IMR-90 (cell line): ENCODE results near the gene GRK2. TPM values are rescaled to one million over a fixed set of nuclear protein-coding genes. Genes with fewer than 3 reads are reported as not detected.
A peak's percentile ranks its signal among the peaks of the same experiment; 100 is the strongest.

Source experiments
- ATAC-seq: fragments of 200-7000 bp; cut with Tn5 transposase; 2 replicates; pipeline ENCODE4 v1.9.1; 2020; ENCODE audit warnings: low read depth, mild to moderate bottlenecking, moderate library complexity
- BruUV-seq: library from RNA; stranded (reverse); fragments of 400-500 nt; replicated peaks from 2 replicates; lab custom pipeline; 2021; lab: Mats Ljungman, UMichigan
- CTCF ChIA-PET: fragments of 300-600 bp; formaldehyde crosslinking; extraction: SDS; loops from one replicate; lab custom pipeline; 2021; ENCODE audit warnings: antibody characterized with exemption; lab: Yijun Ruan, JAX
- POLR2A ChIA-PET: fragments of 300-600 bp; sonication (Branson Sonifier 250); formaldehyde crosslinking; loops from one replicate; lab custom pipeline; 2022; ENCODE audit warnings: antibody characterized with exemption; ENCODE audit not compliant: unreplicated experiment; lab: Charles Lee
- DNase-seq: peaks from one replicate; pipeline ENCODE4 v3.0.0; 2013
- H2AFZ ChIP-seq: replicated peaks from 2 replicates; pipeline ENCODE3; 2013; ENCODE audit warnings: low read length, mild to moderate bottlenecking; ENCODE audit not compliant: poor library complexity
- H2AK5ac ChIP-seq: 2 replicates; pipeline ENCODE4 v1.6.1; 2013; ENCODE audit warnings: low read depth, low read length, inconsistent platforms
- H2AK9ac ChIP-seq: replicated peaks from 2 replicates; pipeline ENCODE3; 2013; ENCODE audit warnings: mild to moderate bottlenecking, low read depth, low read length, moderate library complexity; ENCODE audit not compliant: poor library complexity
- H2BK120ac ChIP-seq: 2 replicates; pipeline ENCODE4 v1.6.1; 2013; ENCODE audit warnings: low read depth, low read length, inconsistent platforms
- H2BK15ac ChIP-seq: 3 replicates; pipeline ENCODE4 v1.6.1; 2013; ENCODE audit warnings: low read depth, low read length, inconsistent platforms
- H2BK20ac ChIP-seq: 2 replicates; pipeline ENCODE4 v1.6.1; 2013; ENCODE audit warnings: low read depth, mild to moderate bottlenecking, inconsistent platforms, low read length, moderate library complexity
- H2BK5ac ChIP-seq: 2 replicates; pipeline ENCODE4 v1.6.1; 2013; ENCODE audit warnings: mild to moderate bottlenecking, low read depth, low read length, inconsistent platforms; ENCODE audit not compliant: poor library complexity, severe bottlenecking
- H3K14ac ChIP-seq: replicated peaks from 2 replicates; pipeline ENCODE4 v1.6.1; 2013; ENCODE audit warnings: low read depth, low read length, inconsistent platforms
- H3K18ac ChIP-seq: 2 replicates; pipeline ENCODE4 v1.6.1; 2013; ENCODE audit warnings: low read depth, low read length, control low read depth
- H3K23ac ChIP-seq: 2 replicates; pipeline ENCODE4 v1.6.1; 2013; ENCODE audit warnings: low read depth, low read length, inconsistent platforms
- H3K27ac ChIP-seq: 2 replicates; pipeline ENCODE4 v1.5.1; 2013; ENCODE audit warnings: mild to moderate bottlenecking, control low read depth, low read length; ENCODE audit not compliant: insufficient read depth
- H3K27me3 ChIP-seq: 2 replicates; pipeline ENCODE4 v1.6.1; 2013; ENCODE audit warnings: low read length; ENCODE audit not compliant: control insufficient read depth, insufficient read depth
- H3K36me3 ChIP-seq: 2 replicates; pipeline ENCODE4 v1.6.1; 2013; ENCODE audit warnings: low read length, mixed read lengths; ENCODE audit not compliant: control insufficient read depth, insufficient read depth
- H3K4ac ChIP-seq: 2 replicates; pipeline ENCODE4 v1.6.1; 2013; ENCODE audit warnings: low read depth, low read length, inconsistent platforms
- H3K4me1 ChIP-seq: 2 replicates; pipeline ENCODE4 v1.6.1; 2013; ENCODE audit warnings: low read length, mixed read lengths; ENCODE audit not compliant: control insufficient read depth, insufficient read depth
- H3K4me2 ChIP-seq: 2 replicates; pipeline ENCODE4 v1.6.1; 2013; ENCODE audit warnings: low read depth, mild to moderate bottlenecking, control low read depth, low read length, moderate library complexity
- H3K4me3 ChIP-seq: 2 replicates; pipeline ENCODE4 v1.5.1; 2013; ENCODE audit warnings: low read depth, mild to moderate bottlenecking, control low read depth, low read length, moderate library complexity; ENCODE audit not compliant: insufficient read depth
- H3K56ac ChIP-seq: 2 replicates; pipeline ENCODE4 v1.6.1; 2013; ENCODE audit warnings: low read length, inconsistent platforms; ENCODE audit not compliant: insufficient read depth; ENCODE audit errors: extremely low read depth
- H3K79me1 ChIP-seq, 2 experiments: 2 replicates each; pipeline ENCODE4 v1.6.1; 2013; ENCODE audit warnings: low read length in 2 of 2, inconsistent platforms in 1 of 2, low read depth in 1 of 2
- H3K9ac ChIP-seq: 2 replicates; pipeline ENCODE4 v1.6.1; 2013; ENCODE audit warnings: low read depth, low read length, control low read depth
- H3K9me1 ChIP-seq: 2 replicates; pipeline ENCODE4 v1.6.1; 2013; ENCODE audit warnings: low read length, inconsistent platforms; ENCODE audit not compliant: insufficient read depth
- H3K9me3 ChIP-seq: 2 replicates; pipeline ENCODE4 v1.6.1; 2013; ENCODE audit warnings: low read length; ENCODE audit not compliant: control insufficient read depth, insufficient read depth
- H4K20me1 ChIP-seq: 2 replicates; pipeline ENCODE4 v1.6.1; 2013; ENCODE audit warnings: low read length, inconsistent platforms; ENCODE audit not compliant: insufficient read depth
- H4K5ac ChIP-seq: 2 replicates; pipeline ENCODE4 v1.6.1; 2013; ENCODE audit warnings: mild to moderate bottlenecking, low read depth, low read length, control low read depth
- H4K8ac ChIP-seq, 2 experiments: 2 replicates each; pipeline ENCODE4 v1.6.1; 2013; ENCODE audit warnings: low read depth in 2 of 2, low read length in 2 of 2, control low read depth in 1 of 2, inconsistent platforms in 1 of 2
- H4K91ac ChIP-seq: 2 replicates; pipeline ENCODE4 v1.6.1; 2013; ENCODE audit warnings: low read depth, low read length, inconsistent platforms; ENCODE audit not compliant: insufficient read depth
- BHLHE40 ChIP-seq: fragments of 150-350 bp; IDR thresholded peaks from 2 replicates; pipeline ENCODE4 v1.6.1; 2016; ENCODE audit warnings: mild to moderate bottlenecking, low read depth, low read length
- MXI1 ChIP-seq: IDR thresholded peaks from 2 replicates; pipeline ENCODE4 v1.6.1; 2012; ENCODE audit warnings: low read depth, mild to moderate bottlenecking, low read length, moderate library complexity, borderline replicate concordance
- NFE2L2 ChIP-seq: fragments of 150-350 bp; IDR thresholded peaks from 2 replicates; pipeline ENCODE4 v1.6.1; 2016; ENCODE audit warnings: low read depth, mild to moderate bottlenecking, low read length
- RFX5 ChIP-seq: IDR thresholded peaks from 2 replicates; pipeline ENCODE4 v1.8.0; 2012; ENCODE audit warnings: low read depth, mild to moderate bottlenecking, low read length, moderate library complexity
- WGBS, 2 experiments: methylation state at CpG; one replicate each; pipeline versions ENCODE4 v1.1.5 to v1.1.7; 2013; ENCODE audit warnings: missing lambda C conversion rate in 2 of 2; ENCODE audit not compliant: insufficient read length in 1 of 2; ENCODE audit errors: extremely low coverage in 2 of 2; 5-methylcytosine and 5-hydroxymethylcytosine counted together
- dilution Hi-C: fragments of 300-500 bp; cut with HindIII; formaldehyde crosslinking; loops from one replicate; pipeline ENCODE4 v1.14.3; 2018; ENCODE audit warnings: low sequenced_read_pairs; ENCODE audit not compliant: unreplicated experiment
- in situ Hi-C: fragments of 300-500 bp; cut with MboI; formaldehyde crosslinking; loops from 3 replicates; pipeline ENCODE4 v1.14.3; 2019; ENCODE audit warnings: low sequenced_read_pairs, inconsistent platforms, mixed read lengths
- intact Hi-C: fragments of 100-400 bp; cut with micrococcal nuclease; formaldehyde crosslinking; loops from 2 replicates; pipeline ENCODE4 v1.10.0; 2022
- polyA plus RNA-seq, 3 experiments: library from polyadenylated mRNA; depleted of rRNA; stranded (reverse); fragments of >200 nt; gene quantifications; 2 replicates each; pipeline ENCODE4 v1.2.3, GENCODE V29; 2012; ENCODE audit warnings: low replicate concordance in 1 of 3
- total RNA-seq: library from RNA; depleted of rRNA; stranded (reverse); fragments of >200 nt; gene quantifications from 2 replicates; pipeline ENCODE4 v1.2.3, GENCODE V29; 2012
- TF ChIP-seq, protein P1 (sequence below): fragments of 150-350 bp; IDR thresholded peaks from 2 replicates; pipeline ENCODE4 v1.6.1; 2017; ENCODE audit warnings: mild to moderate bottlenecking, antibody characterized with exemption, low read length, low read depth

Gene GRK2
- total and polyA plus RNA-seq, 2 of the 4 experiments (the other 2 are of a cell fraction), result 26.7 to 41.8 TPM

DNA sequence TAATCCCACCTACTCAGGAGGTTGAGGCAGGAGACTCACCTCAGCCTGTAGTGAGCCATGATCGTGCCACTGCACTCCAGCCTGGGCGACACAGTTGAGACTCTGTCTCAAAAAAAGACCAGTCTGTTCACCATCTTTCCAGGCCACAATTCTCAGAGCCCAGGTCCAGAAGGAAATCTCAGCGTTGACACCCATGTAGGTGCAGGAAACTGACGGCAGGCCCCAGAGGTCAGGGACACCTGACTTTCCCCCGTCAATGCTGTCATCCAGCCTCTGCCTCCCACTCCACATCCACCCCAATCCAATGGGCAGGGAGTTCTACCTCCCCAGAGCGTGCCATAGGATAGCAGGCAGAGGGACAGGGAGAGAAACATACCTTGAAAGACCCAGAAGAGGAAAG lies 5.9 kb upstream of the GRK2 start:
- DNase-seq, result no peak
- no peak overlapping the region for H3K27ac ChIP-seq
- no peak overlapping the region for H4K8ac ChIP-seq
- BruUV-seq, result no TSS peak
- no peak overlapping the region for H4K5ac ChIP-seq
- no peak overlapping the region for H3K18ac ChIP-seq
- no peak overlapping the region for H2BK20ac ChIP-seq
- H3K4me1 ChIP-seq, result peaks cover 10% of the 10 kb centered on the region
- TF ChIP-seq RFX5 (no peak), MXI1 (no peak), BHLHE40 (no peak), NFE2L2 (no peak)
- TF ChIP-seq, protein P1, sequence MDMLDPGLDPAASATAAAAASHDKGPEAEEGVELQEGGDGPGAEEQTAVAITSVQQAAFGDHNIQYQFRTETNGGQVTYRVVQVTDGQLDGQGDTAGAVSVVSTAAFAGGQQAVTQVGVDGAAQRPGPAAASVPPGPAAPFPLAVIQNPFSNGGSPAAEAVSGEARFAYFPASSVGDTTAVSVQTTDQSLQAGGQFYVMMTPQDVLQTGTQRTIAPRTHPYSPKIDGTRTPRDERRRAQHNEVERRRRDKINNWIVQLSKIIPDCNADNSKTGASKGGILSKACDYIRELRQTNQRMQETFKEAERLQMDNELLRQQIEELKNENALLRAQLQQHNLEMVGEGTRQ, result no peak
- no peak overlapping the region for H3K23ac ChIP-seq
- no peak overlapping the region for H3K4me3 ChIP-seq
- intact Hi-C loops (no loop called here), dilution Hi-C loops (no loop called here), in situ Hi-C loops (loop anchor here (5.0 kb wide), 2 partner anchors 57 to 122 kb away; no protein-coding TSS in a partner anchor)
- no peaks in the 10 kb centered on the region for H3K27me3 ChIP-seq
- no peak overlapping the region for H2BK5ac ChIP-seq
- no peak overlapping the region for H4K91ac ChIP-seq
- peaks cover 0 to 5% of the 10 kb centered on the region in 2 experiments; a peak in 1 of 4 replicates for H3K79me1 ChIP-seq
- no peak overlapping the region for H3K4ac ChIP-seq
- H3K9me3 ChIP-seq, result no peaks in the 10 kb centered on the region
- H2AFZ ChIP-seq, result no peak overlapping the region
- no peak overlapping the region for H3K4me2 ChIP-seq
- ChIA-PET POLR2A (no interaction called here), CTCF (no interaction called here)
- 93% methylated on average over 3 of the region's 6 CpGs; no CpG with 5 or more reads in 1 of the 2 experiments for WGBS, 2 experiments
- no peak overlapping the region for H2AK9ac ChIP-seq
- no peak overlapping the region for H3K56ac ChIP-seq
- peaks cover 10% of the 10 kb centered on the region; the same call in 1 of the 2 replicates for H3K9me1 ChIP-seq
- no peak overlapping the region for H2BK120ac ChIP-seq
- H2AK5ac ChIP-seq, result peak overlapping the region; percentile 36; the same call in 1 of the 2 replicates
- ATAC-seq, result no peak
- H3K9ac ChIP-seq, result no peak overlapping the region
- peaks cover 15% of the 10 kb centered on the region for H3K36me3 ChIP-seq
- no peak overlapping the region for H3K14ac ChIP-seq
- no peak overlapping the region for H2BK15ac ChIP-seq
- no peaks in the 10 kb centered on the region; the same call in 1 of the 2 replicates for H4K20me1 ChIP-seq
